ENCODE measurements around the gene CEACAM16.
A peak's percentile ranks its signal among the peaks of the same experiment; 100 is the strongest.
"Not testable (repeated sequence)": the region's sequence is repeated elsewhere in the genome, so short reads cannot be mapped to it uniquely, and the experiment has no call there.

Gene CEACAM16

GRCh38 chr19:44677019-44677811, 21.7 kb upstream of the CEACAM16 start:
- no peak for DNase-seq

GRCh38 chr19:44680536-44680935, 18.4 kb upstream of the CEACAM16 start:
- no peak for DNase-seq

GRCh38 chr19:44681992-44682790, 16.8 kb upstream of the CEACAM16 start:
- DNase-seq, result no peak

GRCh38 chr19:44682807-44683206, 16.1 kb upstream of the CEACAM16 start:
- DNase-seq, result no peak

- DNase-seq, result no peak
Measured at GRCh38 chr19:44683434-44684210, 15.3 kb upstream of the CEACAM16 start.

- not testable (repeated sequence) for DNase-seq
Measured at GRCh38 chr19:44684396-44684795, 14.6 kb upstream of the CEACAM16 start.

- no peak for DNase-seq
Measured at GRCh38 chr19:44684892-44685863, 13.8 kb upstream of the CEACAM16 start.

GRCh38 chr19:44685877-44686276, 13.1 kb upstream of the CEACAM16 start:
- DNase-seq, result no peak

- DNase-seq, result no peak
Measured at GRCh38 chr19:44686896-44687295, 12.1 kb upstream of the CEACAM16 start.

- DNase-seq, result no peak
Measured at GRCh38 chr19:44687888-44688287, 11.1 kb upstream of the CEACAM16 start.

GRCh38 chr19:44689290-44690130, 9.4 kb upstream of the CEACAM16 start:
- peak; percentile 51 for DNase-seq

GRCh38 chr19:44690131-44690440, 8.9 kb upstream of the CEACAM16 start:
- DNase-seq, result no peak

- no peak for DNase-seq
Measured at GRCh38 chr19:44692379-44692721, 6.6 kb upstream of the CEACAM16 start.

GRCh38 chr19:44694184-44694579, 4.8 kb upstream of the CEACAM16 start:
- no peak for DNase-seq

GRCh38 chr19:44696939-44697669, 1.8 kb upstream of the CEACAM16 start:
- DNase-seq, result peak; percentile 74

- no peak for DNase-seq
Measured at GRCh38 chr19:44697670-44698034, 1.3 kb upstream of the CEACAM16 start.

GRCh38 chr19:44700547-44700946, 1.6 kb downstream of the CEACAM16 start:
- no peak for DNase-seq

GRCh38 chr19:44701228-44701627, 2.3 kb downstream of the CEACAM16 start:
- DNase-seq, result no peak

GRCh38 chr19:44702551-44703176, 3.7 kb downstream of the CEACAM16 start:
- DNase-seq, result no peak

GRCh38 chr19:44703336-44704078, 4.6 kb downstream of the CEACAM16 start:
- DNase-seq, result no peak

All from NCI-H1092 treated with DMSO at 0.1 percent for 48 hours (cell line).